ENCODE measurements around the gene WDR46.

WDR46 gene

GRCh38 chr6:33288921-33289783 is at the start of gene WDR46, which contains the start of gene PFDN6:
WDR46 (minus strand) TSS chr6:33289239; CDS start chr6:33289170, 69 bp downstream.
PFDN6 (plus strand) TSS chr6:33289601; CDS start chr6:33289857, 256 bp downstream.
- peak; percentile 97 for DNase-seq

- no peak for DNase-seq
These were observed 47.5 kb upstream of the WDR46 start for GRCh38 chr6:33336495-33336894.

- DNase-seq = no peak
These were observed 46.9 kb upstream of the WDR46 start for GRCh38 chr6:33335916-33336315.

GRCh38 chr6:33333666-33334065 is 44.6 kb upstream of the WDR46 start:
- DNase-seq = no peak

- no peak for DNase-seq
These were observed 41.7 kb upstream of the WDR46 start for GRCh38 chr6:33330736-33331135.

- no peak for DNase-seq
These were observed 40.0 kb upstream of the WDR46 start for GRCh38 chr6:33329058-33329457.

- no peak for DNase-seq
These were observed 35.1 kb upstream of the WDR46 start for GRCh38 chr6:33324125-33324524.

GRCh38 chr6:33323623-33323948 is 34.5 kb upstream of the WDR46 start:
- DNase-seq = no peak

GRCh38 chr6:33321227-33321626 is 32.2 kb upstream of the WDR46 start:
- no peak for DNase-seq

GRCh38 chr6:33320315-33321181 is 31.5 kb upstream of the WDR46 start:
- no peak for DNase-seq

- no peak for DNase-seq
These were observed 30.9 kb upstream of the WDR46 start for GRCh38 chr6:33319939-33320314.

GRCh38 chr6:33318426-33319073 is 29.5 kb upstream of the WDR46 start:
- no peak for DNase-seq

GRCh38 chr6:33317669-33318425 is 28.8 kb upstream of the WDR46 start, which contains the start of gene ZBTB22:
ZBTB22 (minus strand) TSS chr6:33317744; CDS start chr6:33316916, 828 bp downstream.
- DNase-seq = peak; percentile 95

- DNase-seq = no peak
These were observed 28.3 kb upstream of the WDR46 start for GRCh38 chr6:33317419-33317668.

- no peak for DNase-seq
These were observed 27.8 kb upstream of the WDR46 start for GRCh38 chr6:33316603-33317418.

GRCh38 chr6:33315793-33316602 is 27.0 kb upstream of the WDR46 start:
- DNase-seq = no peak

GRCh38 chr6:33314943-33315792 is 26.1 kb upstream of the WDR46 start:
- no peak for DNase-seq

GRCh38 chr6:33314515-33314942 is 25.5 kb upstream of the WDR46 start:
- peak; percentile 65 for DNase-seq

- peak; percentile 51 for DNase-seq
These were observed 24.9 kb upstream of the WDR46 start, which contains the start of gene TAPBP for GRCh38 chr6:33313709-33314514. TAPBP (minus strand) TSS chr6:33314078; CDS start chr6:33314041, 37 bp downstream.

Data from NCI-H2029 treated with DMSO at 0.1 percent for 48 hours (cell line).